A549 (cell line): ENCODE data around the gene EBF3. TPM values are rescaled to one million over a fixed set of nuclear protein-coding genes. Genes with fewer than 3 reads are reported as not detected.

Experiments
- ATAC-seq, 2 experiments: fragments of 200-7000 bp in 1 of 2; fragments of >200 bp in 1 of 2; cut with Nextera tagmentation in 1 of 2; cut with Tn5 transposase in 1 of 2; 3 replicates each; pipeline versions ENCODE4 v1.8.0 to v1.9.1; 2018 to 2020; ENCODE audit warnings: mild to moderate bottlenecking in 1 of 2, moderate library complexity in 1 of 2
- CTCF ChIA-PET: fragments of 300-600 bp; sonication (Branson Sonifier 250); formaldehyde crosslinking; extraction: SDS; loops from one replicate; lab custom pipeline; 2021; ENCODE audit warnings: antibody characterized with exemption, inconsistent platforms; lab: Yijun Ruan, JAX
- POLR2A ChIA-PET: fragments of 350-600 bp; formaldehyde crosslinking; extraction: SDS; loops from one replicate; lab custom pipeline; 2021; ENCODE audit warnings: antibody characterized with exemption, inconsistent platforms; lab: Yijun Ruan, JAX
- DNase-seq, 2 experiments: peaks; one replicate each; pipeline versions ENCODE4 v3.0.0 to v3.0.0-alpha.2; 2011 to 2016; ENCODE audit warnings: low read depth in 1 of 2, low spot score in 1 of 2
- FAIRE-seq: peaks from 2 replicates; lab custom pipeline; 2011; peaks lifted over from hg19 to GRCh38; lab: Jason Lieb, UNC
- H3K27ac ChIP-seq, 2 experiments: fragments of >200 bp; sonication (Bioruptor Twin); formaldehyde crosslinking; 3 replicates each; pipeline ENCODE4 v1.5.1; 2016 to 2017
- H3K4me1 ChIP-seq: fragments of >200 bp; sonication (Bioruptor Twin); formaldehyde crosslinking; 3 replicates; pipeline ENCODE4 v1.6.1; 2016
- H3K4me2 ChIP-seq: fragments of >200 bp; sonication (Bioruptor Twin); formaldehyde crosslinking; 3 replicates; pipeline ENCODE4 v1.6.1; 2016
- H3K4me3 ChIP-seq: fragments of >200 bp; sonication (Bioruptor Twin); formaldehyde crosslinking; 3 replicates; pipeline ENCODE4 v1.5.1; 2016
- H3K9me3 ChIP-seq: fragments of >200 bp; sonication (Bioruptor Twin); formaldehyde crosslinking; 3 replicates; pipeline ENCODE4 v1.6.1; 2016
- CHD2 ChIP-seq: fragments of 150-350 bp; IDR thresholded peaks from 2 replicates; pipeline ENCODE4 v1.6.1; 2014; ENCODE audit warnings: low read length; ENCODE audit not compliant: partially characterized antibody
- CHD4 ChIP-seq: fragments of 200-600 bp; sonication (generic); IDR thresholded peaks from 2 replicates; pipeline ENCODE4 v1.6.1; 2016; ENCODE audit warnings: antibody characterized with exemption, mild to moderate bottlenecking, borderline replicate concordance
- EHF ChIP-seq: fragments of 250-450 bp; sonication (Bioruptor Pico); IDR thresholded peaks from 2 replicates; pipeline ENCODE4 v1.5.0; 2020; ENCODE audit warnings: mild to moderate bottlenecking
- FOSB ChIP-seq: fragments of 250-450 bp; sonication (Bioruptor Pico); IDR thresholded peaks from 2 replicates; pipeline ENCODE4 v1.5.0; 2020; ENCODE audit warnings: mild to moderate bottlenecking, moderate library complexity
- FOXS1 ChIP-seq: fragments of 250-450 bp; sonication (Bioruptor Pico); IDR thresholded peaks from 2 replicates; pipeline ENCODE4 v1.5.0; 2020; ENCODE audit warnings: mild to moderate bottlenecking, moderate library complexity
- HEYL ChIP-seq: fragments of 250-450 bp; sonication (Bioruptor Pico); IDR thresholded peaks from 2 replicates; pipeline ENCODE4 v1.8.0; 2021; ENCODE audit warnings: mild to moderate bottlenecking, moderate library complexity
- HOXB13 ChIP-seq: fragments of 250-450 bp; sonication (Bioruptor Pico); IDR thresholded peaks from 2 replicates; pipeline ENCODE4 v1.5.0; 2020; ENCODE audit warnings: low read depth, mild to moderate bottlenecking, moderate library complexity
- KDM5A ChIP-seq: fragments of 200-600 bp; sonication (generic); IDR thresholded peaks from 2 replicates; pipeline ENCODE4 v1.6.1; 2016; ENCODE audit warnings: antibody characterized with exemption, mild to moderate bottlenecking
- NR3C1 ChIP-seq: fragments of >200 bp; sonication (Bioruptor Twin); formaldehyde crosslinking; IDR thresholded peaks from 3 replicates; pipeline ENCODE4 v1.6.1; 2017
- POLR2A ChIP-seq: IDR thresholded peaks from 2 replicates; pipeline ENCODE4 v1.6.1; 2012; ENCODE audit warnings: mild to moderate bottlenecking, low read length
- POLR2AphosphoS2 ChIP-seq: conservative IDR thresholded peaks from 2 replicates; pipeline ENCODE4 v1.6.1; 2012; ENCODE audit warnings: low read length, improper control_type of control experiment, inconsistent platforms
- RAD21 ChIP-seq, 2 experiments: fragments of >200 bp in 1 of 2; sonication (Bioruptor Twin) in 1 of 2; formaldehyde crosslinking in 1 of 2; IDR thresholded peaks in 1 of 2; conservative IDR thresholded peaks in 1 of 2; 2 replicates in 1 of 2; 3 replicates in 1 of 2; pipeline ENCODE4 v1.6.1; 2012 to 2018; ENCODE audit warnings: inconsistent platforms in 1 of 2
- RARB ChIP-seq: fragments of 250-450 bp; sonication (Bioruptor Pico); IDR thresholded peaks from 2 replicates; pipeline ENCODE4 v1.8.0; 2021; ENCODE audit warnings: mild to moderate bottlenecking, moderate library complexity
- RCOR1 ChIP-seq: fragments of 150-350 bp; IDR thresholded peaks from 2 replicates; pipeline ENCODE4 v1.6.1; 2014; ENCODE audit warnings: antibody characterized with exemption, low read length, low read depth
- RNF2 ChIP-seq: fragments of 200-600 bp; sonication (generic); IDR thresholded peaks from 2 replicates; pipeline ENCODE4 v1.6.1; 2016; ENCODE audit warnings: low read depth, mild to moderate bottlenecking, antibody characterized with exemption, moderate library complexity, borderline replicate concordance
- SMC3 ChIP-seq: fragments of >200 bp; sonication (Bioruptor Twin); formaldehyde crosslinking; IDR thresholded peaks from 3 replicates; pipeline ENCODE4 v1.6.1; 2018; ENCODE audit warnings: inconsistent platforms
- ZC3H11A ChIP-seq: fragments of 450-650 bp; IDR thresholded peaks from 2 replicates; pipeline ENCODE4 v1.6.1; 2014; ENCODE audit warnings: antibody characterized with exemption, mild to moderate bottlenecking
- ZNF302 ChIP-seq: fragments of 250-450 bp; sonication (Bioruptor Pico); IDR thresholded peaks from 2 replicates; pipeline ENCODE4 v1.9.0; 2021; ENCODE audit warnings: inconsistent platforms, mild to moderate bottlenecking, moderate library complexity
- WGBS: methylation state at CpG from one replicate; pipeline ENCODE4 v1.1.6; 2017; ENCODE audit errors: missing lambda C conversion rate; 5-methylcytosine and 5-hydroxymethylcytosine counted together
- polyA plus RNA-seq, 4 experiments: library from polyadenylated mRNA; depleted of rRNA in 3 of 4; stranded (reverse); fragments of >200 nt; fragmentation: RNase III in 1 of 4; extraction: RNeasy Plus Mini Kit Qiagen cat#74134 plus additional on column Dnase treatment in 1 of 4; gene quantifications; 2 replicates in 3 of 4; 3 replicates in 1 of 4; pipeline ENCODE4 v1.2.3, GENCODE V29; 2011 to 2017
- TF ChIP-seq, protein P1 (sequence below): fragments of 250-450 bp; sonication (Bioruptor Pico); IDR thresholded peaks from 2 replicates; pipeline ENCODE4 v1.5.0; 2020; ENCODE audit warnings: low read depth, mild to moderate bottlenecking, moderate library complexity
- TF ChIP-seq, protein P2 (sequence below): fragments of >200 bp; sonication (Bioruptor Twin); formaldehyde crosslinking; IDR thresholded peaks from 2 replicates; pipeline ENCODE4 v1.6.1; 2016

EBF3 gene
- polyA plus RNA-seq, 2 of the 4 experiments (the other 2 are of a cell fraction), result 0.12 TPM; not detected in 1

DNA sequence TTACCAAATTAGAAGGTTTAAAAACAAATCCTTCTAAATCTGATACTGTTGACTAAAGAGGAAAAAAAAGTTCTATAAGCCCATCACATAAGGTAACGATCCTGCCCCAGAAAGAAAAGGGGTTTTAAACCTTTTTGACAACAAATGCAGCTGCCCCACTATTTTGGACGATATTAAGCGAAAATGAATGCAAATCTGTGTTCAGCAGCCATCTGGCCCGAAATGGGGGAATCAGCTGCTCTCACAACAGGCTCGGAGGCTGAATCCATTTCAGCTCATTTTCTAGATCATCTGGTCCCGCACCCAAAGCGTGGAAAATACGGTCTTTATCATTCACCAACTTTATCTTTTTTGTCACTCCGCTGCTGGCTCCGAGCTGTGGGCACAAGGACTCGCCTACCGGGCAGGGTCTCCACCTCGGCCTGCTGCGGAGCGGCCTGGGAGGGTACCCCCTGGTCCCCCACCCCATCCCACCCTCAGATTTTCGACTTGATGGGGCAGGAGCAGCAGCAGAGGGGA lies 2.4 kb upstream of the EBF3 start:
- CTCF ChIA-PET, result no interaction called here
- no peaks in the 10 kb centered on the region for H3K9me3 ChIP-seq
- ATAC-seq (no peak), DNase-seq (no peak), FAIRE-seq (no peak)
- no peak overlapping the region; the same call in 2 of the 3 replicates for H3K4me2 ChIP-seq
- H3K4me1 ChIP-seq, result 0 out of 3 replicates have a peak, but pooled peaks cover 6% of the 10 kb centered on the region
- no peak overlapping the region for H3K27ac ChIP-seq
- POLR2A ChIA-PET, result no interaction called here
- WGBS, result 54% methylated on average over 15 of the region's 16 CpGs
- H3K4me3 ChIP-seq, result no peak overlapping the region
- TF ChIP-seq CHD2, result no peak
- TF ChIP-seq, protein P1, sequence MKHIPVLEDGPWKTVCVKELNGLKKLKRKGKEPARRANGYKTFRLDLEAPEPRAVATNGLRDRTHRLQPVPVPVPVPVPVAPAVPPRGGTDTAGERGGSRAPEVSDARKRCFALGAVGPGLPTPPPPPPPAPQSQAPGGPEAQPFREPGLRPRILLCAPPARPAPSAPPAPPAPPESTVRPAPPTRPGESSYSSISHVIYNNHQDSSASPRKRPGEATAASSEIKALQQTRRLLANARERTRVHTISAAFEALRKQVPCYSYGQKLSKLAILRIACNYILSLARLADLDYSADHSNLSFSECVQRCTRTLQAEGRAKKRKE, result no peak
- no peak for TF ChIP-seq FOXS1 (CRISPR knock-in tag)
- no peak for TF ChIP-seq HEYL (CRISPR knock-in tag)
- TF ChIP-seq KDM5A, result no peak
- TF ChIP-seq RAD21 (conservative IDR thresholded peaks at IDR 0.05 in 1 of 2, IDR thresholded peaks at IDR 0.05 in 1 of 2), result no peak
- no peak for TF ChIP-seq FOSB
- TF ChIP-seq ZC3H11A, result no peak
- TF ChIP-seq, protein P2, sequence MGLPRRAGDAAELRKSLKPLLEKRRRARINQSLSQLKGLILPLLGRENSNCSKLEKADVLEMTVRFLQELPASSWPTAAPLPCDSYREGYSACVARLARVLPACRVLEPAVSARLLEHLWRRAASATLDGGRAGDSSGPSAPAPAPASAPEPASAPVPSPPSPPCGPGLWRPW, result no peak
- TF ChIP-seq SMC3, result no peak
- TF ChIP-seq POLR2AphosphoS2, result no peak
- TF ChIP-seq HOXB13 (CRISPR knock-in tag), result no peak
- no peak for TF ChIP-seq NR3C1

DNA sequence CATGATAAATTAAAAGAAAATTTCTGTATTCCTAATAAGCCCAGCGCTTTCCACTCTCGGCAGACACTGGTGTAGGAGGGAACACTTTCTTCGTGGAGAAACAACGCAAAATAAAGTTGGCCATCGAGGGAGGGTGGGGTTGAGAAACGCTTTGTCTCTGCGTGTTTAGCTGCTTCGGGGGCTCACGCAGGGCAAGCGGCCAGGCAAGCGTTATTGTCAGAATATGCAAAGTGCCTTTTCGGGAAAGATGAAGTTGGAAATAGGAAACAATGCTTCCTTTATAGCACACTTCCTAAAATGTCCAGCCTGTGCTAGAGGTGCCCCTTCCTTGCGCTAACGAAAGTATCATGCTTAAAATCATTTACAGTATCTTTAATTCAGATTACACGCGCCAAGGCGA lies 1.9 kb upstream of the EBF3 start:
- no peak for TF ChIP-seq RNF2
- POLR2A ChIA-PET, result no interaction called here
- DNase-seq (no peak), FAIRE-seq (no peak), ATAC-seq (no peak)
- WGBS, result 75% methylated on average over 17 of the region's 17 CpGs
- H3K4me3 ChIP-seq, result no peak overlapping the region
- 0 out of 3 replicates have a peak, but pooled peaks cover 6% of the 10 kb centered on the region for H3K4me1 ChIP-seq
- H3K9me3 ChIP-seq, result no peaks in the 10 kb centered on the region
- CTCF ChIA-PET, result no interaction called here
- H3K27ac ChIP-seq, result no peak overlapping the region
- no peak overlapping the region for H3K4me2 ChIP-seq

DNA sequence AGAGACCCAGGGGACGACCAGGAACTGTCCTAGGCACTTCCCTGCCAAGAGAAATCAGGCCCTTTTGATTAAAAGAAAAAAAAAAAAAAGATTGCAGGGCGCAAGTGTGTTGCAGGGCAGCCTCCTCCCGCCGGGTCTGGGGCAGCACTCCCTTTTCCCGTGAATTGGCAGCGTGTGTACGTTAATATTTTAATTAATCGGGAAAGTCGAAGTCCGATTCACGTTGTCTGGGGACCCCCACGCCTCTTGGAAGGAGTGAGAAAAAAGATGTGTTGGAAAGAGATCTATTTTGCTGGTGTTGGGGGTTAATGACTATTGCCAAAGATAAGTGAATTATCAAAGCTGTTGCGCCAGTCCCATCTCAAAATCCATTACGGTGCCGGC lies 1.3 kb upstream of the EBF3 start:
- Histone ChIP-seq H3K4me1 (0 out of 3 replicates have a peak, but pooled peaks cover 6% of the 10 kb centered on the region), H3K4me3 (no peak overlapping the region), H3K4me2 (no peak overlapping the region; the same call in 2 of the 3 replicates), H3K9me3 (no peaks in the 10 kb centered on the region), H3K27ac (no peak overlapping the region)
- DNase-seq, result no peak
- POLR2A ChIA-PET, result no interaction called here
- ATAC-seq, result no peak
- WGBS, result 48% methylated on average over 15 of the region's 15 CpGs
- TF ChIP-seq POLR2A (no peak), CHD4 (no peak), EHF (CRISPR knock-in tag) (no peak)
- CTCF ChIA-PET, result no interaction called here
- no peak for FAIRE-seq

DNA sequence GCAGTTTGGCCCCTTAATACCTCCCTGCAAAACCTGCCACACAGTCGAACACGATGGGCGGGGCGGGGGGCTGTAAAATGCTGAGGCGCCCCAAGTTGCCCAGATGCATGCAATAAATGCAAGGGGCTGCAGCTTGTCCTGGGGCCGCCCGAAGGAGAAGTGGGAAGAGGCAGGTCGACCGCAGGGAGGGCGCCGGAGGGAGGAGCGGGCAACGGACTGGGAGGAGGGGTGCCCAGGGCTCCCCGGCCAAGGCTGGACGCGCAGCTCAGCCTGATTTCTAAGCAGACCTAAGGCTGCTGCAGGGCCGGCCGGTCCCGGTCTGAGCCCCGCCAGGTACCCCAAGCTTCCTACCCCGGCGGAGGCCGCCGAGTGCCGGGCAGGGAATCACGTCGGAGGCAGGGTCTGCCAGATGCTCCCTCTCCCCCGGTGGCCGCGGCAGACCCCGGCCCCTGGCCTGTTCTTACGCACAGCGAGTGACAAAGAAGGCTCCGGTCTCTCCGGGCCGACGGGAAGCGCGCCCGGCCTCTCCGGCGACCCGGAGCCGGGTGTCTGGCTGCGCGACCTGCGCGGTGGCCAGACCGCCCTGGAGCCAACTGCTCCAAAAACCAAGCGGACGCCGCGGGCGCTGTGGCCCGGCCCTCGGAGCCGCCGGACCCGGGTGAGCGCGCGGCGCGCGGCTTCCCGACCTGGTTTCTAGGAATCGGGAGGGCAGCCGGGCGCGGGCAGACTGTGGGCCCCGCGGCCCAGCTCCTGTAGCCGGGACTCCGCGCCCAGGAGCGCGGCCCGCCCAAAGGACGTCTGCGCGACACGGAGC lies 744 bp upstream of the EBF3 start:
- peak overlapping the region; percentile 53 for H3K4me3 ChIP-seq
- FAIRE-seq, result no peak

More for the DNA sequence above, 744 bp upstream of the EBF3 start:
- no peak for DNase-seq
- peak in 1 of 2 experiments; percentile 17; a peak in 2 of 6 replicates for ATAC-seq
- no peaks in the 10 kb centered on the region for H3K9me3 ChIP-seq
- 60% methylated on average over 63 of the region's 82 CpGs for WGBS
- POLR2A ChIA-PET, result no interaction called here
- 0 out of 3 replicates have a peak, but pooled peaks cover 6% of the 10 kb centered on the region for H3K4me1 ChIP-seq
- CTCF ChIA-PET, result no interaction called here
- peak overlapping the region in 1 of 2 experiments; percentile 62; a peak in 1 of 6 replicates for H3K27ac ChIP-seq
- no peak for TF ChIP-seq RCOR1
- no peak for TF ChIP-seq RARB (CRISPR knock-in tag)
- TF ChIP-seq ZNF302 (CRISPR knock-in tag), result no peak
- H3K4me2 ChIP-seq, result peak overlapping the region; percentile 100
